Renal pelvis (tissue), 12 donors: ENCODE measurements around the gene ZNF69. TPM values are rescaled to one million over a fixed set of nuclear protein-coding genes. Genes with fewer than 3 reads are reported as not detected.
"Not testable (repeated sequence)": the region's sequence is repeated elsewhere in the genome, so short reads cannot be mapped to it uniquely, and the experiment has no call there.

ENCODE experiments used
- DNase-seq: peaks from one replicate; pipeline ENCODE4 v3.0.0-alpha.2; 2013
- long read RNA-seq, 16 experiments: transcript quantifications; one replicate each; lab custom pipeline, GENCODE V29; 2026
- polyA plus RNA-seq, 3 donors: library from polyadenylated mRNA; unstranded; fragments of 120-200 nt; gene quantifications; one replicate each; pipeline ENCODE4 v1.2.1, GENCODE V29; 2013; ENCODE audit not compliant: insufficient read length in 3 of 3

The ZNF69 gene
- polyA plus RNA-seq = 10 to 100 TPM; 14.0 to 29.8 (median 24.9) TPM
- long read RNA-seq, donor 1, partial matches to known transcripts = 0 of 3 reads
- long read RNA-seq, donor 1, other reads (novel, unspliced or antisense) = 0 of 3 reads
- long read RNA-seq, donor 2 = 0 reads
- long read RNA-seq, donor 3 = 0 reads
- long read RNA-seq, donor 4, partial matches to known transcripts = 0 of 4 reads
- long read RNA-seq, donor 4, other reads (novel, unspliced or antisense) = 0 of 4 reads
- long read RNA-seq, donor 5, partial matches to known transcripts = 0 of 1 reads
- long read RNA-seq, donor 5, other reads (novel, unspliced or antisense) = 0 of 1 reads
- long read RNA-seq, donor 6, partial matches to known transcripts = 0 of 2 reads
- long read RNA-seq, donor 6, other reads (novel, unspliced or antisense) = 0 of 2 reads
- long read RNA-seq, donor 7 = 0 reads
- long read RNA-seq, donor 8 = 0 reads
- long read RNA-seq, donor 9, partial matches to known transcripts = 0 of 2 reads
- long read RNA-seq, donor 9, other reads (novel, unspliced or antisense) = 0 of 2 reads
- long read RNA-seq, donor 10, partial matches to known transcripts = 0 of 4 reads
- long read RNA-seq, donor 10, other reads (novel, unspliced or antisense) = 0 of 4 reads
- long read RNA-seq, donor 11 = 0 reads
- long read RNA-seq, donor 12, partial matches to known transcripts = 0 of 4 reads
- long read RNA-seq, donor 12, other reads (novel, unspliced or antisense) = 0 of 4 reads
- long read RNA-seq, donor 13, partial matches to known transcripts = 0 of 1 reads
- long read RNA-seq, donor 13, other reads (novel, unspliced or antisense) = 0 of 1 reads
- long read RNA-seq, donor 14 = 0 reads
- long read RNA-seq, donor 15 = 0 reads
- long read RNA-seq, donor 16, partial matches to known transcripts = 0 of 2 reads
- long read RNA-seq, donor 16, other reads (novel, unspliced or antisense) = 0 of 2 reads

- peak; percentile 94 for DNase-seq
Observed at GRCh38 chr19:11887611-11888531, at the start of gene ZNF69. Gene ZNF69, plus strand, starts transcription at chr19:11887782. Its CDS starts 142 bp downstream, at chr19:11887924.

GRCh38 chr19:11843722-11844121 lies 43.9 kb upstream of the ZNF69 start:
- peak; percentile 50 for DNase-seq

DNA sequence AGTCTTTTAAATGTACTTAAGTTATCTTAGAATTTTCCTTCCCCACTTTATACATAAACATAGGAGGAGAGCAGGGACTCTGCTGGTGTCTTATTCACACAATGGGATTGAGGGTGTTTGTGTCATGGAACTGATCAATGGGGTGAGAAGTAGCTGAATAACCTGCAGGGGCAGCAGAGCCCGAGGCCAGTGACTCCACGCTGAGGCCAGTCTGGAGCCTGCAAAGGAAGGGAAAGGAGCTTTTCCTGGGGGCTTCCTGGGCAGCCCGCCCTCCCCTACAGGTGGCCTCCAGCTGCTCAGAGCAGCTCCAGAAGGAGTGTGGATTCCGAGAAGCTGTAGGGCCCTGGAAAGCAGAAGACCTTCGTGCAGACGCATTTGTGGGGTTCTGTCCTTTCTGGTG lies 40.0 kb upstream of the ZNF69 start:
- not testable (repeated sequence) for DNase-seq

DNA sequence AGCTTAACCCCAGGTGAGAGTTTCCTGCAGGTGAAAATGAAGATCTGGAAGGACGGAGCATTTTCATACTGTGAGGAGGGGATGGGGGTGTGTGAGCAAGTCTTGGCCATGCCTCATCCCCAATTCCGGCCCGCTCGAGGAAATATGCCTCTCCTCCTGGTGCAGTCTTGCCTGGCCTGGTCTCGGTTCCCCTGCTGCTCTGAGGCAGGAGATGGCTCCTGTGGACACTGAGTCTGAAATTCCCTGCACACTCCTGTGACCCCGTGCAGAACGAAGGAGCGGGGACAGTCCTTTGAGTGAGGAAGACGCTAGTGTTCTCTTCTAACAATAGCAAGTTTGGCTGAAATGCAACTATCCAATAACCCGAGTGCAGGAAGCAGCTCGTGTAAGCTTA lies 39.4 kb upstream of the ZNF69 start:
- no peak for DNase-seq

DNA sequence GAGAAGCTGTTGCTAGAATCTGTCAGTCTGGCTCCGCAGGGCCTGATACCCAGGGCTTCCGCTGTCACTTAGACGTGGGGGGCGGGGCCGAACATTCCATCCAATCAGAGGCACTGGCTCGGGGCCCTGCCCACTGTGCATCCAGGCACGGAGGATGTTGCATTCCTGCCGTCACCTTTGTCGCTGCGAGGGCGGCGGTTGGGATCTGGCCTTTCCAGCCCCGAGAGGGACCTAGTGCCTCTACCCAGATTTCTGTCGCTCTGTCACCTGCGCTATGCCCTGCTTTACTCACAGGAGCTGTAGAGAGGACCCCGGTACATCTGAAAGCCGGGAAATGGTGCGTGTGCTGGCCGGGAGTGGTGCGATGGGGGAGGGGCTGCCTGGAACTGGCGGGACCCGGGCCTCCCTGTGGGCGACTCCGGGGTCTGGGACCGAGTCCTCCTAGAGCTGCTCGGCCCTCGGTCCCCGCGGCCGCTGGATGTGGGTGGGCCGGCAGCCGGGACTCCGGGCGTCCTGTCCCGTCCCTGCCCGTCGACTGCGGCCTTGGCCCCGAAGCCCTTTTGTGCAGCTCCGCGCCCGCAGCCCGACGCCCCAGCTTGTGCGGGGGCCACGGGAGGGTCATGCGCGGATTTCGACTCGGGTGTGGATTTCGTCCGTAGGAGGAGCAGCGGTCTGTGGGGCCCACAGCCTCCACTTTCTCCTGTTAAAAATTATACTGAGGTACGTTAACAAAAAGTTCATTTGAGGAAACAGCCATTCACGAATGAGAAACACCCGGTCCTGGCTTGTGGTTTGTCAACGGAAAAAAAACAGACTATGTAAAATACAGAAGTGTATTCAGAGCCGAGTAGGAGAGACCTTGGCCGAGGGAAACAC lies 38.8 kb upstream of the ZNF69 start, which contains the start of gene ZNF439:
TSS of gene ZNF439 (plus strand) at position 133 of the 876 bp plus-strand sequence. CDS start at position 275, 142 bp downstream.
- peak; percentile 95 for DNase-seq

GRCh38 chr19:11850289-11850688 lies 37.3 kb upstream of the ZNF69 start:
- DNase-seq = not testable (repeated sequence)

- no peak for DNase-seq
Observed at GRCh38 chr19:11853358-11853757, 34.2 kb upstream of the ZNF69 start.

GRCh38 chr19:11856596-11857250 lies 30.9 kb upstream of the ZNF69 start:
- no peak for DNase-seq

GRCh38 chr19:11860721-11861120 lies 26.9 kb upstream of the ZNF69 start:
- DNase-seq = no peak

DNA sequence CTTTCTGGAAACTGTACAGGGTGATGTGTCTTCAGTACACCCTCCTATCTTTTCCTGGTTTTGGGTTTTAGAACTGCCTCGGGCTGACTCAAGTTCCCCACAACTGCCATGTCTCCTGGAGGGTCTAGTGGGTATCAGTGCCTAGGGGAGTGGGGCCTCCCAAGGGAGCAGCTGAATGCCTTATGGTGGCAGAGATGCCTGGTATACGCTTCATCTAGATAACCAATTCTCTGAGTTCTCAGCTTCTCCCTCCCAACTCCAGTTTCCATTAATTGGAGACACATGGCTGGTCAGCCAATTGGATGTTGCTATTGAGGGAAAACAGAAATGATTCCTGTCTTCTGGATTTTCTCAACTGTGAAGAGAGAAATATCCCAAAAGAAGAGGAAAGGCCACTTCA lies 26.3 kb upstream of the ZNF69 start:
- DNase-seq = no peak

GRCh38 chr19:11867766-11868165 lies 19.8 kb upstream of the ZNF69 start:
- not testable (repeated sequence) for DNase-seq

DNA sequence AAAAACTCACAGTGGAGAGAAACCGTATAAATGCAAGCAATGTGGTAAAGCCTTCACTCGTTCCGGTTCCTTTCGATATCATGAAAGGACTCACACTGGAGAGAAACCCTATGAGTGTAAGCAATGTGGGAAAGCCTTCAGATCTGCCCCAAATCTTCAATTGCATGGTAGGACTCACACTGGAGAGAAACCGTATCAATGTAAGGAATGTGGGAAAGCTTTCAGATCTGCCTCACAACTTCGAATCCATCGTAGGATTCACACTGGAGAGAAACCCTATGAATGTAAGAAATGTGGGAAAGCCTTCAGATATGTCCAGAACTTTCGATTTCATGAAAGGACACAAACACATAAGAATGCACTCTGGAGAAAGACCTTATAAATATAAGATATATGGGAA lies 19.4 kb upstream of the ZNF69 start:
- no peak for DNase-seq

DNA sequence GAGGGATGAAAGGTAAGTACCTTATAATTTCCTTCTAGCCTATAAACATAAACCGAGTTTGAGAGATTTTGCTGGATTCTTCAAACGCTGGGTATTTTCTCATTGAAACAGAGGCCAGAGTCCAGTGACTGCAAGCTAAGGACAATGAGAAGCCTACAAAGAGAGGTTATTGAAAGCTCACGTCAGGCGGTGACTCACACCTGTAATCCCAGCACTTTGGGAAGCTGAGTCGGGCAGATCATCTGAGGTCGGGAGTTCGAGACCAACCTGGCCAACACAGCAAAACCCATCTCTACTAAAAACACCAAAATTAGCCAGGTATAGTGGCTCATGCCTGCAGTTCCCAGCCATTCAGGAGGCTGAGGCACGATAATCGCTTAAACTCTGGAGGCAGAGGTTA lies 15.0 kb upstream of the ZNF69 start:
- DNase-seq = no peak

- no peak for DNase-seq
Observed at GRCh38 chr19:11873762-11874161, 13.8 kb upstream of the ZNF69 start.

DNA sequence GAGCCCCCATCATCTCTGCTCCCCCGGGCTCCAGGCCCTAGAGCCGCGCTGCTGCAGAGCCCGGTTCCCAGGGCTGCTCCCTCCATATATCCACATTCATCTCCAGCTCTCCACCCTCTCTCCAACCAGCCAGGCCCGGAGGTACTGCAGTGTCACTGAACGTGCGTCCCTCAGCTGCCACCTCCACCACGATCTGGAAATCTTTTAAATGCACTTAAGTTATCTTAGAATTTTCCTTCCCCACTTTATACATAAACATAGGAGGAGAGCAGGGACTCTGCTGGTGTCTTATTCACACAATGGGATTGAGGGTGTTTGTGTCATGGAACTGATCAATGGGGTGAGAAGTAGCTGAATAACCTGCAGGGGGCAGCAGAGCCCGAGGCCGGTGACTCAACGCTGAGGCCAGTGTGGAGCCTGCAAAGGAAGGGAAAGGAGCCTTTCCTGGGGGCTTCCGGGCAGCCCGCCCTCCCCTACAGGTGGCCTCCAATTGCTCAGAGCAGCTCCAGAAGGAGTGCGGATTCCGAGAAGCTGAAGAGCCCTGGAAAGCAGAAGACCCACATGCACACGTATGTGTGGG lies 7.8 kb upstream of the ZNF69 start:
- not testable (repeated sequence) for DNase-seq

GRCh38 chr19:11880598-11880997 lies 7.0 kb upstream of the ZNF69 start:
- DNase-seq = no peak

- peak; percentile 60 for DNase-seq
Observed at GRCh38 chr19:11881151-11881800, 6.3 kb upstream of the ZNF69 start.

DNA sequence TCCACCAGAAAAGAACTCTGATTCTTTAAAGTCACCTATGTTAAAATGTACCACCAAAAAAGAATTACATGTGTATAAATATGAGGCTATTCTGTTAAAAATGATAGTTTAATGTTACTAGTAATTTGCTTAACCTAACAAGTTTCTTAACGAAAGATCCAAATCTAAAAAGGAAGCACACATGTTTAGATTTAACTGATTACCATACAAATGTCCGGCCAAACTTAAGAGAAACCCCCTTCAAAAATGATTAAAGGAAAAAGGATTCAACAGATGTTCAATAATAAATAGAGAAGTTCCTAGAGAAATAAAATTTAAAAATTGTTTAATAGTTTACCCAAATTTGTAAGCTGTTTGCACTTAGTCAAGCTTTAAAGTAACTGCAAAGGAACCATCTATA lies 5.0 kb upstream of the ZNF69 start:
- DNase-seq = no peak

GRCh38 chr19:11887234-11887610 lies 360 bp upstream of the ZNF69 start:
- DNase-seq = no peak
